K562 (cell line): ENCODE measurements around the gene CARF. TPM values are rescaled to one million over a fixed set of nuclear protein-coding genes. Genes with fewer than 3 reads are reported as not detected.

Experiments
- ATAC-seq: fragments of 200-7000 bp; cut with Tn5 transposase; 3 replicates; pipeline ENCODE4 v1.9.1; 2020; ENCODE audit warnings: moderate library complexity
- BruUV-seq: library from RNA; stranded (reverse); fragments of 400-500 nt; replicated peaks from 2 replicates; lab custom pipeline; 2021; lab: Mats Ljungman, UMichigan
- CTCF ChIA-PET: fragments of 300-600 bp; formaldehyde crosslinking; extraction: SDS; loops from one replicate; lab custom pipeline; 2021; ENCODE audit warnings: low intra/inter-chr PET ratio; lab: Yijun Ruan, JAX
- POLR2A ChIA-PET: fragments of 300-600, 350-650 bp; sonication (Branson Sonifier 250); formaldehyde crosslinking; extraction: SDS; loops from one replicate; lab custom pipeline; 2021; ENCODE audit warnings: antibody characterized with exemption, inconsistent platforms; lab: Yijun Ruan, JAX
- DNase-seq, 4 experiments: peaks; one replicate each; pipeline versions ENCODE4 v3.0.0 to v3.0.0-alpha.2; 2011 to 2018; ENCODE audit warnings: low spot score in 3 of 4, mixed read lengths in 3 of 4; ENCODE audit errors: extremely low read depth in 1 of 4
- FAIRE-seq: peaks from 2 replicates; lab custom pipeline; 2011; peaks lifted over from hg19 to GRCh38; lab: Jason Lieb, UNC
- H2AFZ ChIP-seq: 2 replicates; pipeline ENCODE4 v1.6.0; 2011; ENCODE audit warnings: low read depth, low read length, control low read depth, inconsistent platforms
- H3K27ac ChIP-seq: fragments of 200-600 bp; 3 replicates; pipeline ENCODE4 v1.8.0; 2011; ENCODE audit warnings: low read depth, mild to moderate bottlenecking, control low read depth, inconsistent platforms, low read length, moderate library complexity, mixed read lengths; ENCODE audit errors: extremely low read depth
- H3K27me3 ChIP-seq, 2 experiments: fragments of 300-600 bp in 1 of 2; 2 replicates in 1 of 2; 3 replicates in 1 of 2; pipeline versions ENCODE4 v1.6.0 to v1.8.0; 2011; ENCODE audit warnings: inconsistent platforms in 2 of 2, low read length in 2 of 2, mild to moderate bottlenecking in 1 of 2, mixed read lengths in 1 of 2, moderate library complexity in 1 of 2; ENCODE audit not compliant: control insufficient read depth in 2 of 2, insufficient read depth in 2 of 2
- H3K36me3 ChIP-seq: fragments of 300-600 bp; 3 replicates; pipeline ENCODE4 v1.8.0; 2011; ENCODE audit warnings: mild to moderate bottlenecking, low read length, inconsistent platforms; ENCODE audit not compliant: control insufficient read depth, insufficient read depth
- H3K4me1 ChIP-seq, 2 experiments: fragments of 200-600 bp in 1 of 2; replicated peaks in 1 of 2; 2 replicates in 1 of 2; 3 replicates in 1 of 2; pipeline versions ENCODE4 v1.5.1 to v1.8.0; 2011; ENCODE audit warnings: inconsistent platforms in 2 of 2, low read length in 2 of 2, mild to moderate bottlenecking in 1 of 2, mixed read lengths in 1 of 2, moderate library complexity in 1 of 2; ENCODE audit not compliant: control insufficient read depth in 2 of 2, insufficient read depth in 2 of 2
- H3K4me2 ChIP-seq: 2 replicates; pipeline ENCODE4 v1.6.1; 2011; ENCODE audit warnings: low read length, control low read depth, inconsistent platforms, mixed read lengths; ENCODE audit not compliant: insufficient read depth
- H3K4me3 ChIP-seq: fragments of 200-600 bp; sonication (generic), shearing (Covaris generic); 2 replicates; pipeline ENCODE4 v1.5.1; 2016; ENCODE audit warnings: control low read depth, inconsistent platforms
- H3K79me2 ChIP-seq: fragments of 200-600 bp; 3 replicates; pipeline ENCODE4 v1.8.0; 2011; ENCODE audit warnings: low read length, inconsistent platforms; ENCODE audit not compliant: control insufficient read depth, insufficient read depth
- H3K9ac ChIP-seq, 2 experiments: 2 replicates each; pipeline versions ENCODE4 v1.6.0 to v1.6.1; 2011; ENCODE audit warnings: low read depth in 2 of 2, low read length in 2 of 2, control low read depth in 1 of 2, inconsistent platforms in 1 of 2, mild to moderate bottlenecking in 1 of 2, mixed read lengths in 1 of 2; ENCODE audit not compliant: insufficient read depth in 1 of 2
- H3K9me1 ChIP-seq: one replicate; pipeline ENCODE4 v1.6.0; 2011; ENCODE audit warnings: inconsistent platforms, mild to moderate bottlenecking, low read length, moderate library complexity; ENCODE audit not compliant: control insufficient read depth, insufficient read depth
- H3K9me3 ChIP-seq: replicated peaks from 2 replicates; pipeline ENCODE4 v1.5.1; 2011; ENCODE audit warnings: low read depth, low read length, inconsistent platforms; ENCODE audit not compliant: control insufficient read depth, insufficient read depth
- H4K20me1 ChIP-seq: replicated peaks from 2 replicates; pipeline ENCODE4 v1.6.1; 2011; ENCODE audit warnings: low read length, inconsistent platforms, mixed read lengths; ENCODE audit not compliant: control insufficient read depth, insufficient read depth
- CCNT2 ChIP-seq: IDR thresholded peaks from 2 replicates; pipeline ENCODE4 v1.6.1; 2011; ENCODE audit warnings: borderline replicate concordance, low read depth, mild to moderate bottlenecking, moderate library complexity, mixed read lengths, low read length; ENCODE audit not compliant: insufficient read length; ENCODE audit errors: extremely low read depth
- CREM ChIP-seq: IDR thresholded peaks from 2 replicates; pipeline ENCODE4 v1.6.1; 2014; ENCODE audit warnings: antibody characterized with exemption, low read depth
- CXXC5 ChIP-seq: fragments of 250-450 bp; sonication (Bioruptor Pico); IDR thresholded peaks from 2 replicates; pipeline ENCODE4 v1.8.0; 2022; ENCODE audit warnings: inconsistent platforms, mild to moderate bottlenecking, moderate library complexity
- E2F8 ChIP-seq: fragments of 450-650 bp; IDR thresholded peaks from 2 replicates; pipeline ENCODE4 v1.7.1; 2018; ENCODE audit warnings: mild to moderate bottlenecking, low read depth; ENCODE audit not compliant: partially characterized antibody
- EP300 ChIP-seq: IDR thresholded peaks from 2 replicates; pipeline ENCODE4 v1.6.1; 2012; ENCODE audit warnings: low read length, improper control_type of control experiment
- FOXK2 ChIP-seq, 2 experiments: fragments of 450-650 bp; IDR thresholded peaks in 1 of 2; conservative IDR thresholded peaks in 1 of 2; 2 replicates each; pipeline ENCODE4 v1.6.1; 2016; ENCODE audit warnings: low read depth in 2 of 2, mild to moderate bottlenecking in 1 of 2
- HINFP ChIP-seq: fragments of 450-650 bp; conservative IDR thresholded peaks from 2 replicates; pipeline ENCODE4 v1.6.1; 2016; ENCODE audit warnings: missing genetic modification characterization, low read depth, mild to moderate bottlenecking, control low read depth, missing compliant biosample characterization
- MAFK ChIP-seq: IDR thresholded peaks from 2 replicates; pipeline ENCODE4 v1.6.1; 2011; ENCODE audit warnings: low read length, improper control_type of control experiment
- NFE2 ChIP-seq: IDR thresholded peaks from 2 replicates; pipeline ENCODE4 v1.6.1; 2014; ENCODE audit warnings: antibody characterized with exemption, low read depth
- SAFB2 ChIP-seq: fragments of 200-400 bp; formaldehyde crosslinking; IDR thresholded peaks from 2 replicates; pipeline ENCODE4 v1.6.1; 2018; ENCODE audit warnings: borderline replicate concordance, low read length, low read depth, moderate library complexity; ENCODE audit not compliant: severe bottlenecking
- TARDBP ChIP-seq: fragments of 450-650 bp; IDR thresholded peaks from 2 replicates; pipeline ENCODE4 v1.6.1; 2016
- USF1 ChIP-seq: sonication (generic); formaldehyde crosslinking; IDR thresholded peaks from 2 replicates; pipeline ENCODE4 v1.9.0; 2022; ENCODE audit warnings: mild to moderate bottlenecking, missing genetic modification reagents
- ZNF134 ChIP-seq: fragments of 250-450 bp; sonication (Bioruptor Pico); conservative IDR thresholded peaks from 2 replicates; pipeline ENCODE4 v1.4.0; 2020
- ZNF384 ChIP-seq: IDR thresholded peaks from 2 replicates; pipeline ENCODE4 v1.6.1; 2012; ENCODE audit warnings: low read depth, low read length, improper control_type of control experiment
- ZNF699 ChIP-seq: fragments of 250-450 bp; sonication (Bioruptor Pico); IDR thresholded peaks from 2 replicates; pipeline ENCODE4 v1.8.0; 2021; ENCODE audit warnings: mild to moderate bottlenecking, moderate library complexity; ENCODE audit not compliant: insufficient replicate concordance
- WGBS: fragments of 100-300 bp; shearing (Covaris generic); methylation state at CpG from one replicate; pipeline ENCODE4 v1.1.6; 2016; ENCODE audit warnings: low coverage, mixed read lengths; ENCODE audit not compliant: insufficient coverage; ENCODE audit errors: missing lambda C conversion rate; 5-methylcytosine and 5-hydroxymethylcytosine counted together
- in situ Hi-C: fragments of 300-500 bp; cut with MboI; formaldehyde crosslinking; loops from 4 replicates; pipeline ENCODE4 v1.15.0; 2018; ENCODE audit warnings: inconsistent platforms, mixed read lengths
- intact Hi-C: fragments of 100-400 bp; cut with micrococcal nuclease; formaldehyde crosslinking; loops from 2 replicates; pipeline ENCODE4 v1.14.2; 2022
- polyA plus RNA-seq, 8 experiments: library from polyadenylated mRNA; depleted of rRNA in 4 of 8; stranded (reverse) in 5 of 8; unstranded in 3 of 8; fragments of >200 nt; fragmentation: Nextera tagmentation in 2 of 8; fragmentation: Illumina TruSeq in 1 of 8; extraction: Ambion mirVana in 2 of 8; extraction: Trizol in 1 of 8; gene quantifications; 2 replicates each; pipeline versions ENCODE4 v1.2.1 to v1.2.3, GENCODE V29; 2011 to 2014; ENCODE audit warnings: inconsistent platforms in 1 of 8, missing spikeins in 1 of 8
- total RNA-seq, 7 experiments: library from RNA; depleted of rRNA in 6 of 7; stranded (reverse); fragments of >200 nt in 6 of 7; fragmentation: Illumina TruSeq in 2 of 7; extraction: Trizol in 2 of 7; gene quantifications; 2 replicates each; pipeline versions ENCODE4 v1.2.1 to v1.2.3, GENCODE V29; 2011 to 2021; ENCODE audit warnings: low replicate concordance in 1 of 7

CARF gene
- total and polyA plus RNA-seq, 9 of the 15 experiments (the other 6 are each of a cell fraction or from before 2014, with no cell fraction given), result 0.31 to 4.2 (median 1.2) TPM

GRCh38 chr2:202965810-202966460, 53.9 kb downstream of the CARF start:
- Histone ChIP-seq H3K4me2 (peak overlapping the region; percentile 41), H3K36me3 (no peaks in the 10 kb centered on the region), H3K79me2 (no peaks in the 10 kb centered on the region), H3K27me3 (no peaks in the 10 kb centered on the region), H3K4me3 (no peak overlapping the region), H3K4me1 (peaks cover 0 to 9% of the 10 kb centered on the region in 2 experiments; a peak in 3 of 5 replicates), H2AFZ (peak overlapping the region; percentile 91), H3K9me3 (peaks cover 2% of the 10 kb centered on the region; the same call in 1 of the 2 replicates), H3K9ac (peak overlapping the region in 1 of 2 experiments; percentile 65; a peak in 2 of 4 replicates), H3K9me1 (no peaks in the 10 kb centered on the region), H3K27ac (peak overlapping the region; percentile 91), H4K20me1 (no peaks in the 10 kb centered on the region)
- ChIA-PET POLR2A (interaction anchor here (0.7 kb wide), 2 partner anchors 32 to 110 kb away, joined by 3 read pairs; no protein-coding TSS in a partner anchor), CTCF (no interaction called here)
- no TSS peak for BruUV-seq
- peak; percentile 50 to 91 (median 62) for DNase-seq
- intact Hi-C loops (loop anchor here (5.0 kb wide), 1 partner anchor 54 kb away; the partner anchor contains the start of genes CARF and WDR12), in situ Hi-C loops (no loop called here)
- peak; percentile 97 for ATAC-seq
- peak; percentile 99 for FAIRE-seq
- WGBS, result 9% methylated on average over 5 of the region's 5 CpGs
- TF ChIP-seq USF1 (CRISPR knock-in tag) (peak; percentile 71), E2F8 (no peak), CXXC5 (CRISPR knock-in tag) (peak; percentile 56), CCNT2 (no peak), FOXK2 (conservative IDR thresholded peaks at IDR 0.05 in 1 of 2, IDR thresholded peaks at IDR 0.05 in 1 of 2; ENCODE audit: low read depth in 2 of 2) (0 out of 4 replicates have a peak, but pooled peaks of 1 of the 2 experiments have one; percentile 14), ZNF384 (no peak), EP300 (peak; percentile 63; the same call in 1 of the 2 replicates), MAFK (peak; percentile 93), NFE2 (peak; percentile 98), ZNF134 (CRISPR knock-in tag) (no peak), TARDBP (no peak), ZNF699 (CRISPR knock-in tag) (no peak), HINFP (tag) (0 out of 2 replicates have a peak, but pooled peaks have one; percentile 24), CREM (peak; percentile 30; the same call in 1 of the 2 replicates), SAFB2 (no peak)
